GM12878 (cell line): ENCODE measurements around the gene RRH. TPM values are rescaled to one million over a fixed set of nuclear protein-coding genes. Genes with fewer than 3 reads are reported as not detected.

ENCODE experiments used
- ATAC-seq: fragments of 200-7000 bp; cut with Tn5 transposase; 3 replicates; pipeline ENCODE4 v1.9.1; 2020; ENCODE audit warnings: mild to moderate bottlenecking, moderate library complexity
- BruUV-seq: library from RNA; stranded (reverse); fragments of 400-500 nt; replicated peaks from 2 replicates; lab custom pipeline; 2021; lab: Mats Ljungman, UMichigan
- CTCF ChIA-PET: fragments of 300-600 bp; sonication (Branson Sonifier 250); formaldehyde crosslinking; extraction: SDS; loops from one replicate; lab custom pipeline; 2021; ENCODE audit warnings: inconsistent platforms; lab: Yijun Ruan, JAX
- POLR2A ChIA-PET: fragments of 350-600 bp; formaldehyde crosslinking; extraction: SDS; loops from one replicate; lab custom pipeline; 2021; ENCODE audit warnings: inconsistent platforms; lab: Charles Lee
- RAD21 ChIA-PET: fragments of 300-600 bp; sonication (Branson Sonifier 250); formaldehyde crosslinking; loops from one replicate; lab custom pipeline; 2023; ENCODE audit warnings: antibody characterized with exemption; ENCODE audit not compliant: unreplicated experiment; lab: Charles Lee
- SMC1A ChIA-PET: fragments of 300-600 bp; sonication (Branson Sonifier 250); formaldehyde crosslinking; loops from one replicate; lab custom pipeline; 2023; ENCODE audit not compliant: unreplicated experiment, uncharacterized antibody; lab: Charles Lee
- DNase-seq: peaks from one replicate; pipeline ENCODE4 v3.0.0-alpha.2; 2011; ENCODE audit warnings: low read depth, low spot score
- FAIRE-seq: peaks from 3 replicates; lab custom pipeline; 2011; peaks lifted over from hg19 to GRCh38; lab: Jason Lieb, UNC
- H2AFZ ChIP-seq: 2 replicates; pipeline ENCODE4 v1.6.0; 2011; ENCODE audit warnings: low read depth, low read length, control low read depth; ENCODE audit not compliant: control insufficient read depth
- H3K27ac ChIP-seq: 2 replicates; pipeline ENCODE4 v1.5.1; 2011; ENCODE audit warnings: control low read depth; ENCODE audit not compliant: control insufficient read depth, insufficient read depth
- H3K27me3 ChIP-seq, 2 experiments: replicated peaks in 1 of 2; 2 replicates each; pipeline versions ENCODE4 v1.6.0 to v1.6.1; 2011; ENCODE audit warnings: low read length in 1 of 2; ENCODE audit not compliant: control insufficient read depth in 2 of 2, insufficient read depth in 2 of 2
- H3K36me3 ChIP-seq, 2 experiments: 2 replicates each; pipeline ENCODE4 v1.5.1; 2011; ENCODE audit warnings: low read length in 1 of 2; ENCODE audit not compliant: control insufficient read depth in 2 of 2, insufficient read depth in 2 of 2
- H3K4me1 ChIP-seq: 2 replicates; pipeline ENCODE4 v1.6.1; 2011; ENCODE audit warnings: mild to moderate bottlenecking, low read length, moderate library complexity, mixed read lengths; ENCODE audit not compliant: control insufficient read depth, insufficient read depth
- H3K4me2 ChIP-seq: 2 replicates; pipeline ENCODE4 v1.6.0; 2011; ENCODE audit warnings: control low read depth; ENCODE audit not compliant: control insufficient read depth, insufficient read depth
- H3K4me3 ChIP-seq: fragments of 200-600 bp; sonication (generic); 2 replicates; pipeline ENCODE4 v1.5.1; 2016
- H3K79me2 ChIP-seq: 2 replicates; pipeline ENCODE4 v1.6.0; 2011; ENCODE audit warnings: low read length; ENCODE audit not compliant: control insufficient read depth, insufficient read depth
- H3K9ac ChIP-seq: 2 replicates; pipeline ENCODE4 v1.8.0; 2011; ENCODE audit warnings: low read length, control low read depth, mixed read lengths; ENCODE audit not compliant: control insufficient read depth, insufficient read depth
- H3K9me3 ChIP-seq: replicated peaks from 3 replicates; pipeline ENCODE4 v1.5.1; 2011; ENCODE audit warnings: mild to moderate bottlenecking, low read length; ENCODE audit not compliant: control insufficient read depth, insufficient read depth
- H4K20me1 ChIP-seq: 2 replicates; pipeline ENCODE4 v1.6.0; 2011; ENCODE audit not compliant: control insufficient read depth, insufficient read depth
- CBFB ChIP-seq: IDR thresholded peaks from 2 replicates; pipeline ENCODE4 v1.6.1; 2016; ENCODE audit warnings: antibody characterized with exemption, low read depth
- CEBPB ChIP-seq, 2 experiments: fragments of 150-350 bp in 1 of 2; IDR thresholded peaks; 2 replicates each; pipeline ENCODE4 v1.6.1; 2012 to 2014; ENCODE audit warnings: low read depth in 2 of 2, low read length in 2 of 2, borderline replicate concordance in 1 of 2, inconsistent platforms in 1 of 2
- CUX1 ChIP-seq: IDR thresholded peaks from 2 replicates; pipeline ENCODE4 v1.6.1; 2012; ENCODE audit warnings: improper control_type of control experiment, low read depth, low read length; ENCODE audit not compliant: insufficient replicate concordance
- GATAD2B ChIP-seq: fragments of 450-650 bp; conservative IDR thresholded peaks from 2 replicates; pipeline ENCODE4 v1.6.1; 2017; ENCODE audit warnings: low read depth, mild to moderate bottlenecking, moderate library complexity
- KLF5 ChIP-seq: fragments of 450-650 bp; IDR thresholded peaks from 2 replicates; pipeline ENCODE4 v1.6.1; 2014; ENCODE audit warnings: mild to moderate bottlenecking; ENCODE audit not compliant: partially characterized antibody
- LARP7 ChIP-seq: fragments of 450-650 bp; IDR thresholded peaks from 2 replicates; pipeline ENCODE4 v1.6.1; 2017; ENCODE audit warnings: mild to moderate bottlenecking
- MTA3 ChIP-seq: IDR thresholded peaks from 2 replicates; pipeline ENCODE4 v1.6.1; 2012; ENCODE audit warnings: low read length, inconsistent platforms, borderline replicate concordance
- PAX8 ChIP-seq: fragments of 450-650 bp; IDR thresholded peaks from 2 replicates; pipeline ENCODE4 v1.6.1; 2017; ENCODE audit warnings: mild to moderate bottlenecking, moderate library complexity
- PML ChIP-seq: IDR thresholded peaks from 2 replicates; pipeline ENCODE4 v1.6.1; 2012; ENCODE audit warnings: low read length, inconsistent platforms
- SIX5 ChIP-seq: IDR thresholded peaks from 2 replicates; pipeline ENCODE4 v1.6.1; 2011; ENCODE audit warnings: mild to moderate bottlenecking, low read depth, low read length, moderate library complexity; ENCODE audit not compliant: severe bottlenecking
- USF2 ChIP-seq: IDR thresholded peaks from 2 replicates; pipeline ENCODE4 v1.6.1; 2011; ENCODE audit warnings: low read depth, low read length, improper control_type of control experiment, borderline replicate concordance
- ZBED1 ChIP-seq: IDR thresholded peaks from 2 replicates; pipeline ENCODE4 v1.6.1; 2016; ENCODE audit warnings: borderline replicate concordance
- ZNF687 ChIP-seq: fragments of 450-650 bp; IDR thresholded peaks from 2 replicates; pipeline ENCODE4 v1.6.1; 2017; ENCODE audit warnings: mild to moderate bottlenecking, moderate library complexity
- WGBS: methylation state at CpG from one replicate; pipeline ENCODE4 v1.1.6; 2016; ENCODE audit warnings: low lambda C conversion rate; ENCODE audit not compliant: insufficient replicate concordance, insufficient coverage; ENCODE audit errors: missing lambda C conversion rate; 5-methylcytosine and 5-hydroxymethylcytosine counted together
- in situ Hi-C: fragments of 300-500 bp; cut with MboI; formaldehyde crosslinking; loops from 9 replicates; pipeline ENCODE4 v1.14.3; 2018; ENCODE audit warnings: mixed read lengths
- intact Hi-C: fragments of 100-400 bp; cut with micrococcal nuclease; formaldehyde crosslinking; loops from one replicate; pipeline ENCODE4 v1.14.2; 2022; ENCODE audit not compliant: unreplicated experiment
- polyA plus RNA-seq, 11 experiments: library from polyadenylated mRNA; depleted of rRNA in 4 of 11; unstranded in 6 of 11; stranded (reverse) in 5 of 11; fragments of >200 nt; fragmentation: Nextera tagmentation in 4 of 11; fragmentation: Illumina TruSeq in 1 of 11; extraction: Ambion mirVana in 4 of 11; extraction: Trizol in 1 of 11; gene quantifications; 1 replicate in 1 of 11; 2 replicates in 10 of 11; pipeline versions ENCODE4 v1.2.1 to v1.2.3, GENCODE V29; 2011 to 2016; ENCODE audit warnings: inconsistent platforms in 2 of 11, missing spikeins in 2 of 11, low read depth in 1 of 11
- total RNA-seq, 4 experiments: library from RNA; depleted of rRNA in 3 of 4; stranded (reverse); fragments of >200 nt in 3 of 4; fragmentation: Illumina TruSeq in 1 of 4; extraction: Trizol in 1 of 4; gene quantifications; 2 replicates each; pipeline versions ENCODE4 v1.2.1 to v1.2.3, GENCODE V29; 2013 to 2021

RRH gene
- total and polyA plus RNA-seq, 10 of the 15 experiments (the other 5 are each of a cell fraction or from before 2014, with no cell fraction given) = 0.06 to 0.24 (median 0.12) TPM; not detected in 6

- no peak for FAIRE-seq
- DNase-seq = no peak
- SMC1A ChIA-PET = interaction anchor here (0.8 kb wide), 1 partner anchor 99 kb away, joined by 3 read pairs; no protein-coding TSS in a partner anchor
- H3K9ac ChIP-seq = no peak overlapping the region
- no peaks in the 10 kb centered on the region for H3K79me2 ChIP-seq
- no peak overlapping the region for H3K27ac ChIP-seq
- H3K4me2 ChIP-seq = no peak overlapping the region
- 45% methylated on average over 12 of the region's 12 CpGs for WGBS
- no peaks in the 10 kb centered on the region; a peak in 2 of 4 replicates for H3K27me3 ChIP-seq
- ATAC-seq = no peak
- no peak overlapping the region for H2AFZ ChIP-seq
- no TSS peak for BruUV-seq
- peaks cover 8% of the 10 kb centered on the region; the same call in 1 of the 2 replicates for H3K4me1 ChIP-seq
- intact Hi-C loops = no loop called here
- no peaks in the 10 kb centered on the region for H4K20me1 ChIP-seq
- H3K9me3 ChIP-seq = no peaks in the 10 kb centered on the region
- POLR2A ChIA-PET = no interaction called here
- no peak overlapping the region for H3K4me3 ChIP-seq
- no peaks in the 10 kb centered on the region for H3K36me3 ChIP-seq
- RAD21 ChIA-PET = no interaction called here
- in situ Hi-C loops = no loop called here
- CTCF ChIA-PET = no interaction called here
- TF ChIP-seq KLF5 = no peak
- TF ChIP-seq MTA3 = no peak
- TF ChIP-seq USF2 = no peak
- TF ChIP-seq GATAD2B = no peak
- TF ChIP-seq CBFB = no peak
- TF ChIP-seq ZBED1 = no peak
- TF ChIP-seq CEBPB (IDR thresholded peaks at IDR 0.05; ENCODE audit: borderline replicate concordance in 1 of 2, low read depth in 2 of 2, low read length in 2 of 2) = no peak
- TF ChIP-seq PML = no peak
- no peak for TF ChIP-seq CUX1
- no peak for TF ChIP-seq ZNF687
- TF ChIP-seq PAX8 = no peak
- no peak for TF ChIP-seq LARP7
- TF ChIP-seq SIX5 = no peak
Measured at GRCh38 chr4:109879081-109879480, 51.3 kb downstream of the RRH start.
